C4-2B (cell line): ENCODE results near the gene AFF3.

Source experiments
- CTCF ChIP-seq: fragments of 450-650 bp; conservative IDR thresholded peaks from 2 replicates; pipeline ENCODE4 v1.5.1; 2017; ENCODE audit warnings: mild to moderate bottlenecking
- ZFX ChIP-seq: fragments of 450-650 bp; IDR thresholded peaks from 2 replicates; pipeline ENCODE4 v1.6.1; 2017

- no peak for TF ChIP-seq CTCF
- no peak for TF ChIP-seq ZFX
Observed at GRCh38 chr2:99678625-99679024, 463.8 kb downstream of the AFF3 start.
